NCI-H345 treated with DMSO at 0.1 percent for 48 hours (cell line): Measurements from ENCODE around the gene SMIM7.

Source experiments
- DNase-seq: peaks from one replicate; lab custom pipeline; 2025; ENCODE audit not compliant: unreplicated experiment; lab: John Stamatoyannopoulos, UW

Gene SMIM7

GRCh38 chr19:16599655-16600346 lies 60.1 kb downstream of the SMIM7 start:
- no peak for DNase-seq

- no peak for DNase-seq
These were observed 61.1 kb downstream of the SMIM7 start for GRCh38 chr19:16598848-16599247.

- DNase-seq: no peak
These were observed 63.5 kb downstream of the SMIM7 start for GRCh38 chr19:16596399-16596798.
